LNCaP clone FGC (cell line): Measurements from ENCODE around the gene WDR48.
"Not testable (repeated sequence)": the region's sequence is repeated elsewhere in the genome, so short reads cannot be mapped to it uniquely, and the experiment has no call there.

Experiments used
- DNase-seq: peaks from one replicate; pipeline ENCODE4 v3.0.0-alpha.2; 2011; ENCODE audit warnings: low read depth
- H3K4me3 ChIP-seq: 2 replicates; pipeline ENCODE4 v1.5.1; 2011; ENCODE audit warnings: mild to moderate bottlenecking, low read depth, low read length, control low read depth
- TF ChIP-seq, protein P1 (sequence below): IDR thresholded peaks from 2 replicates; pipeline ENCODE4 v1.5.1; 2012; ENCODE audit warnings: mild to moderate bottlenecking; ENCODE audit not compliant: control insufficient read depth, insufficient read depth; ENCODE audit errors: extremely low read depth

The WDR48 gene

DNA sequence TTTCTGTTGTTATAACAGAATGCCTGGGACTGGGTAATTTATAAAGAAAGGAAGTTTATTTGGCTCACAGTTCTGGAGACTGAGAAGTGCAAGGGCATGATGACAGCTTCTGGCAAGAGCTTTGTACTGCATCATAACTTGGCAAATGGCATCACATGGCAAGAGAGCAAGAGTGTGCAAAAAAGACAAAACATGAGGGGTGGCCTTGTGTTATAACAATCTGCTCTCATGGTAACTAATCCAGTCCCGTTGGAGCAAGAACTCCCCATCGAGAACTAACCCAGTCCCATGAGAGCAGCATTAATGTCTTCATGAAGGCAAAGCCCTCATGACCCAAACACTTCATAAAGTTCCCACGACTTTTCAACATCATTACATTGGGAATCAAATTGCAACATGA is 23.3 kb upstream of the WDR48 start:
- TF ChIP-seq, protein P1, sequence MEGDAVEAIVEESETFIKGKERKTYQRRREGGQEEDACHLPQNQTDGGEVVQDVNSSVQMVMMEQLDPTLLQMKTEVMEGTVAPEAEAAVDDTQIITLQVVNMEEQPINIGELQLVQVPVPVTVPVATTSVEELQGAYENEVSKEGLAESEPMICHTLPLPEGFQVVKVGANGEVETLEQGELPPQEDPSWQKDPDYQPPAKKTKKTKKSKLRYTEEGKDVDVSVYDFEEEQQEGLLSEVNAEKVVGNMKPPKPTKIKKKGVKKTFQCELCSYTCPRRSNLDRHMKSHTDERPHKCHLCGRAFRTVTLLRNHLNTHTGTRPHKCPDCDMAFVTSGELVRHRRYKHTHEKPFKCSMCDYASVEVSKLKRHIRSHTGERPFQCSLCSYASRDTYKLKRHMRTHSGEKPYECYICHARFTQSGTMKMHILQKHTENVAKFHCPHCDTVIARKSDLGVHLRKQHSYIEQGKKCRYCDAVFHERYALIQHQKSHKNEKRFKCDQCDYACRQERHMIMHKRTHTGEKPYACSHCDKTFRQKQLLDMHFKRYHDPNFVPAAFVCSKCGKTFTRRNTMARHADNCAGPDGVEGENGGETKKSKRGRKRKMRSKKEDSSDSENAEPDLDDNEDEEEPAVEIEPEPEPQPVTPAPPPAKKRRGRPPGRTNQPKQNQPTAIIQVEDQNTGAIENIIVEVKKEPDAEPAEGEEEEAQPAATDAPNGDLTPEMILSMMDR, result no peak
- no peak overlapping the region for H3K4me3 ChIP-seq
- no peak for DNase-seq

DNA sequence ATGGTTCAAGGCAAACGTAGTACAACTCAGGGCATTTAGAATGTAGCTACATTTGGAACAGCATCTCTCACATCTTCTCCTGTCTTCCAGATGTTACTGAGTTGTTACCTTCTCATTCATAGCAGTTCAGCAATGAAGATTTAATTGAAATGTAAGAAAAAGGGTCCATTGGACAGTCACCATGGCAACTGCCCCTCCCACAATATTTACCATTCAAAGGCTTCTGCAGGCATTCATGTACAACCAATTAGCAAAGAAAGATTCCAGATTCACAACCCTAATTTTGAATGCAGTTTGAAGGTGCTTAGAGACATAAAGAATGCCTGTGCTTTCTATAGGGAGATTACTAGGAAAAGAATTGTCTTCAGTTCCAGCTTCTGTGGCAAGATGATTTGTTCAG is 22.3 kb upstream of the WDR48 start:
- TF ChIP-seq, protein P1, result no peak
- DNase-seq, result no peak
- H3K4me3 ChIP-seq, result no peak overlapping the region

DNA sequence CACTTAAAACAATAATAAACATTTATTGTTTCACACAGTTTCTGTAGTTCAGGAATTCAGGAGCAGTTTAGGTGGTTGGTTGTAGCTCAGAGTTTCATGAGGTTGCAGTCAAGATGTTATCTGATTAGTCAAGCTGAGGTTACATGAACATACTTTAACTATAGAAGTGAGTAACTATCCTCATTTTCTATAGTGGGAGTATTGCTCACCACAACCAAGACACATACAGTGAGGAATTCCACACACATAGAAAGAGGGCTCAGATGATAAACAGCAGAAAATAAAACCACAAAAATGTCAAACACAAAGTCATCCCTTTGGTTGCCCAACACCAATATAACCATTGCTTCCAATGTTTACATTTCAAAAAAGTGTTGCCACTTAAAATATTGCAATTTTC is 13.7 kb upstream of the WDR48 start:
- no peak overlapping the region for H3K4me3 ChIP-seq
- DNase-seq, result no peak
- TF ChIP-seq, protein P1, result no peak

DNA sequence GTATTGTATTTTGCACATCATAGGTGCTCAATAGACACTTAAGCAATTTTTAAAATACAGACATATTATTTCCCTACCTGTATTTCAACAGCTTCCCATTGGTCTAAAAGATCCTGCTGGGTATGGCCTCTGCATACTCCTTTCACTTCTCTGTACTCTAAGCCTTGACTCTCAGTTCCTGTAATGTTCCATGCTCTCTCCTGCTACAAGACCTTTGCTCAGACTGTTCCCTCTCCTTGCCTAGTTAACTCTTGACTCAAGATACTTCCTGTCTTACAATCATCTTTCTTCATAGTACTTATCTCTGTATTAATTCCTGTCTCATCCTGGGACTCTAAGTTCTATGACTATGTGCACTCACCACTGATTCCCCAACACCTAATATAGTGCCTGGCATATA is 1.8 kb upstream of the WDR48 start:
- TF ChIP-seq, protein P1, result no peak
- DNase-seq, result no peak
- H3K4me3 ChIP-seq, result no peak overlapping the region

DNA sequence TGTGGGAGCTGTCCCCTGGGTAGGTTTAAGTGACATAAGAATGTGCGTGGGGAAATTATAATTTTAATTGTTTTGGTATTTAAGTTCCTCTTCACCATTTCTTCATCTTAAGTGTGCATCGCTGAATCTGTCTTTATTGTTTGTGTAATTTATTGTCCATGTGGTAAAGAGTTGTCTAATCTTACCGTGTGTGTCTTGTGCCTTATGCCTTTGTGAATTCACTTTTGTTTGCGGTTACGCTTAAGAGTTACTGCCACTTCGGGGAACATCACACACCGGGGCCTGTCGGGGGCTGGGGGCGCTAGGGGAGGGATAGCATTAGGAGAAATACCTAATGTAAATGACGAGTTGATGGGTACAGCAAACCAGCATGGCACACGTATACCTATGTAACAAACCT is 767 bp downstream of the WDR48 start:
- TF ChIP-seq, protein P1, result no peak
- peak overlapping the region; percentile 92 for H3K4me3 ChIP-seq
- no peak for DNase-seq

DNA sequence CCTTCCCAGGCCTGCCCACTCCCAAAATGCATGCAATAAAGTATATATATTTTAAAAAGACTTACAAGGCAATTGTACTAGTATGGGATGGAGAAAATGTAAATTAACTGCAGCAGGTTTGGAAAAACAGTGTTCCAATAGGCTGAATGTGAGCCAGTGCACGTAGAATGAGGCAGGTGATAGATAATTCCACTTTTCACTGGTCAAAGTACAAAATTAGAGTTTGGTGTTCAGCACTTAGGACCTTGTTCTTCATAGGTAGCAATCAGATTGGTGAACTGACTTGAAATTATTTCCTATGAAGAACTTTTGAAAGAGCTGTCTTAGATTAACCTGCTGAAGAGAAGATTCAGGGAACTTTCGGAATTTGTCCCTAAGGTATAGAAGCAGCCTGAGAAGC is 1.9 kb downstream of the WDR48 start:
- no peak overlapping the region for H3K4me3 ChIP-seq
- no peak for DNase-seq
- TF ChIP-seq, protein P1, result no peak

DNA sequence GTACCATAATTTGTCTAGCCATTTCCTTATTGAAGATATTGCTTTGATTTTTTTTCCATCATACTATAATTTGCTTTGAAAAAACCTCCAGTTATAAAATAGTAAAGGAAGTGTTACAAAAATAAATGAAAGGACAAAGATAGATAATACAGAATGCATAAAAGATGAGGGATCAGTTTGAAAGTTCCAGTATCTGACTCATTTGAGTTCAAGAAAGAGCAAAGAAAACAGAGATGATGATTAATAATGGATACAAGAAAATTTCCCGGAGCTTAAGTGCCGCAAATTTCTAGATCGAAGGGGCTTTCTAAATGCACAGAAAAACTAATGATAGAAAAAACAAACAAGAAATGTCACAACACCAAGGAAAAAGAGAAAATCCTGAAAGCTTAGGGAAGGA is 4.3 kb downstream of the WDR48 start:
- TF ChIP-seq, protein P1, result no peak
- no peak for DNase-seq
- no peak overlapping the region for H3K4me3 ChIP-seq

DNA sequence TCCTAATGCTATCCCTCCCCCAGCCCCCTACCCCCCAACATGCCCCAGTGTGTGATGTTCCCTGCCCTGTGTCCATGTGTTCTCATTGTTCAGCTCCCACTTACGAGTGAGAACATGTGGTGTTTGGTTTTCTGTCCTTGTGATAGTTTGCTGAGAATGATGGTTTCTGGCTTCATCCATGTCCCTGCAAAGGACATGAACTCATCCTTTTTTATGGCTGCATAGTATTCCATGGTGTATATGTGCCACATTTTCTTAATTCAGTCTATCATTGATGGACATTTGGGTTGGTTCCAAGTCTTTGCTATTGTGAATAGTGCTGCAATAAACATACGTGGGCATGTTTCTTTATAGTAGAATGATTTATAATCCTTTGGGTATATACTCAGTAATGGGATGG is 9.4 kb downstream of the WDR48 start:
- H3K4me3 ChIP-seq, DNase-seq: not testable (repeated sequence)
